Stromal cell of bone marrow (primary cell): Measurements from ENCODE around the gene FRMD3.
A peak's percentile ranks its signal among the peaks of the same experiment; 100 is the strongest.

Experiments used
- DNase-seq: peaks from one replicate; pipeline ENCODE4 v3.0.0-alpha.2; 2012; ENCODE audit warnings: low read depth

The FRMD3 gene

DNA sequence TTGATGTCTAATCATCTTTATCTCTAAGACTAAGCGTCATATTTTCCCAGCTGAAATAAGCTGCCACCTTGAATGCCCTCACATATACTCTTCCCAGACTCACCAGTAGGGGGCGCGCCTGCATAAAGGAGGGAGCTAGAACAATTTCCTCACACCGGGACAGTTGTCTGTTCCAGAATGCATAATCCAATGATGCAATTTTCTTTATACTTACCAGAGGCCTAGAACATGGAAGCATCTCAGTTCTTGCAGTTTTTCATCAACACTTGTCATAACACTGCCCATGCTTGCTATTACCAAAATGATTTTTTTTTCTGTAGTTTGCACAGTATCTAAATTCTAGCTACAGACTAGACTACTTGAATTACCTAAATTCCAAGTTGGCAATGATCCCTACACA is 203.9 kb downstream of the FRMD3 start:
- peak; percentile 69 for DNase-seq

DNA sequence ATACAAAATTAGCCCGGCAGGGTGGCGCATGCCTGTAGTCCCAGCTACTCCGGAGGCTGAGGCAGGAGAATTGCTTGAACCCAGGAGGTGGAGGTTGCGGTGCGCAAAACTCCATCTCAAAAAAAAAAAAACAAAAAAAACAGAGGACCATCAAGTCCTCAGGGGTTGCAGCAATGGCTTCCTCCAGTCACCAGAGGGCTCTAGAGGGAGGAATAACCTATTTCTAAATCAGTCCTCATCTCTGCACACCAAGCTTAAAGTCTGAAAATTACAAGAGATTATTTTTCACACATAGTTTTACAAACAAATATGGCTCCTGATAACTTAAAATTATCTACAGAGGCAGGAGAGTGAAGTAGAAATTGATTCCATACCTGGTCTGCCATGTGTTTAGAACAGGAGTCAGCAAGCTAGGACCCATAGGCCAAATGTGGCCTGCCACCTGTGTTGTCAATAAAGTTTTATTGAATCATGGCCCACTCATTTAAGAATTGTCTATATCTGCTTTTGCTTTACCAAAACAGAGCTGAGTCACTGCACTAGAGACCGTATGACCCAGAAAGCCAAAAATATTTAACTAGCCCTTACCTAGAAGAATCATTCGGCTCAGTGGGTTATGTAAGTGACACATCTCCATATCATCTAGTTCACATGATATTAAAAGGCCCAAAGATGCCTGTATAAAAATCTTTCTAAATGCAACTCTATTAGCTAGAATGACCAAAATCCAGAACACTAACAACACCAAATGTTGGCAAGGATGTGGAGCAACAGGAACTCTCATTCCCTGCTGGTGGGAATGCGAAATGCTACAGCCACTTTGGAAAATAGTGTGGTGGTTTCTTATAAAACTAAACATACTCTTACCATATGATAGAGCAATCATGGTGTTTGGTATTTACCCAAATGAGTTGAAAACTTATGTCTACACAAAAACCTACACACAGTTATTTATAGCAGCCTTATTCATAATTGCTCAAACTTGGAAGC is 207.7 kb downstream of the FRMD3 start:
- DNase-seq, result no peak

DNA sequence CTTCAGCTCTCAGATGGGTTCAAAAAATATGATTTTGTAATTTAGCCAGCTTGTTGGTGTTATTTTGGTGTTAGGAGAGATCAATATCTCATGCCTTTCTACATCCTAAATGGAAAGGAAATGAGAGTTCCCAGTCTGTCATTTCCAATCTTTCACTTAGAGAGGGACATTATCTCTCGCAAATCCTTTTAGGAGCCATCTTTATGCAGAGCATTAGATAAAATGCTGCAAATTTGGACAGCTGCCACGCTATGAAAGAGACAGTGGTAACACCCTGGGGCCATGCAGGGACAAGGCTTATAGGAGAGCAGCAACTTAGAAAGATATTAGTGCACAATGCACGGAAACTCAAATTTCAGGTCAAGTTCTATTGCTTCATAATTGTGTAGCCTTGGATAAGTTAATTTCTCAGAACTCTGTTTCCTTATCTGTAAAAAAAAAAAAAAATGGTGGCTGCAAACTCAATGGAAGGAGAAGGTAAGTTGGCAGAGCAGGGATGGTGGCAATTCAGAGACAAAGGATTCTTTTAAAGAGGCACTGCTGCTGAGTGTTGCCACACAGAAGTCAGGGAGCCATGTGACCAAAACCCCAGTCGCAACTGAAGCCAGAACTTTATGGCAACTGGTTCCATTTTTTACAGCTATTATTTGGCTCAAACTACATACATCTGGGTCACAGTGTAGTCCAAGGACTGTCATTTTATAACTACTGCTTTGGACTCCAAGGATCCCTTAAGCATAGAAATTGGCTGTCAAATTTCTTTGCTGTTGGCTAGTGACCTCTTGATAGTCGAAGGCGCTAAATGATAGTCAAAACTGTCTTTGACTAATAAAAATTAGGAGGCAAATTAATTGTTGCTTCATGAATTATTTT is 210.2 kb downstream of the FRMD3 start:
- no peak for DNase-seq

DNA sequence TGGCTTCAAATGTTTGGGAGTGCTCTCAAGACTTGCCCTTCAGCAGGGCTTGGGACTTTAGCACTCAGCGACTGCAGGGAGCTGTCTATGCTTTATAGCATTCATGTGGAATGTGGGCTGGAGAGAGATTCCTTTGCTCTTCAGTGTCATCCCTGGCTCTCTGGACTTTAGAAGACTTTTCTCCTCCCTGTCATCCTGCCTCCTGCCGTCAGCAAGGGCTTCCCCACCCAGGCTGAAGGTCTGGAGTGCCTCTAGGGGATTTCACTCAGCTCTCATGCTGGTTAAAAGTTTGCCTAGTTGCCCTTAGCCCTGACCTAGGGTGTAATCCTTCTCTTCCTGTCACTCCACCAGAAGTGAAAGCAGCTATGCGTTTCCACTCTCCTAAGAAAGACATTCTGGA is 210.9 kb downstream of the FRMD3 start:
- DNase-seq, result no peak

DNA sequence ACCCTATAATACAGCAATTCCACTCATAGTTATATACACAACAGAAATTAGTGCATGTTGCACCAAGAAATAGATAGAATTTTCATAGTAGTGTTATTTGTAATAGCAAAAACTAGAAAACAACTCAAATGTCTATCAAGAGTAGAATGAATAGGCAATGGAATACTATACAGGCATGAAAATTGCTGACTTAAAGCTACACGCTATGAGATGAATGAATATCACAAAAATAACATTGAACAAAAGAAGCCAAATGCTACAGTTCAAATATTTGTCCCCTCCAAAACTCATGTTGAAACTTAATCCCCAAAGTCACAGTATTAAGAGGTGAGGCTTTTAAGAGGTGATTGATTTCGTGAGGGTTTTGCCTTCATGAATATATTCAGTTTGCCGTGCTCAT is 215.1 kb downstream of the FRMD3 start:
- DNase-seq, result no peak

DNA sequence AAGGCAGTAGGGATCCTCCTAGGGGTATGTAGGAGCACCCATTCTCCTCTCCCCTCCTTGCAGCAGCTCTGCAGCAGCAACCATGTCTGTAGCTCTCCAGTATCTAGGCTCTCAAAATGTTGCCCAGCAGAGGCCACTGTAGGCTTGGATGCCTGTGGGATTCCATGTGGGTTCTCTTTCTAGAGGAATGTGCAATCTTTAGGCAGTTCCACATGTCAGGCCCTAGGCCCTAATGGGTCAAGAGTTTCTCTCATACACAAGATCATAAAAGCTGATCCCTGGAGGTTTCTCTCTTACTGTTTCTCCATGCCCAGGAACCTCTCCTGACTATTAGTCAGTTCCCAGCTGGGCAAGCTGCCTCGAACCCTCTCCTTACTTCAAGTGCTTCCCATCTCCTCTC is 215.8 kb downstream of the FRMD3 start:
- peak; percentile 64 for DNase-seq

DNA sequence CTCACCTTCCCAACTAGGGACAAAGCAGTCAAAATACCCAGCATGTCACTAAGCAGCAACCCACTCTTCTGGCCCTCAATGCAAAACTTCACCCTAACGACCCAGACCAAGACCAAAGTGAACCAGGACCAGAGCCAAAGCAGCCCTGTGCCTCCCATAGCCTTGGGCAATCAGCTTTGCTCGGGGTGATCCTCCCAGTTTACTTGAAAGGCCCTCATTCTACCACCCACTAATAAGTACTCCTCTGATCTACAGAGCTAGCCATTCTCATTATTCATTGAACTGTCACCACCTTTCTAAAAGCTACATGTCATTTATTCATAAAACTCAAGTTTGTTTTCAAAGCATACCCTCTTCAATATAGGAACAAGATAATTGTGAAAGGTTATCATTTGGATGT is 221.0 kb downstream of the FRMD3 start:
- DNase-seq, result no peak

DNA sequence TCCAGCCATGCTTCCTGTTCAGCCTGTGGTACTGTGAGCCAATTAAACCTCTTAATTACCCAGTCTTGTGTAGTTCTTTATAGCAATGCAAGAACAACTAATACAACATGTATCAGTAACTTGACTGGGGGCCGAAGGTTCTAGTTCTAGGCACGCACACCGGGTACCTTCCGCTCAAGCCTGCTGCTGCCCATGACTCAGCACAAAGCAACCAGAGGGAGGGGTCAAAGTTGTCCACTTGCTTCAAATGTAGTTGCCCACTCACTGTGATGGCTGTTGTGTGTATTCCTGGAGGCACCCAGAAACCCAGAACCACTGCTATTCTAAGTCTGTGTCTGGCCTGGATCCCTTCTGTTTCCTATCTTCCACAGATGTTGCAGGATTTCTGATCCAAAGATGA is 222.6 kb downstream of the FRMD3 start:
- no peak for DNase-seq

DNA sequence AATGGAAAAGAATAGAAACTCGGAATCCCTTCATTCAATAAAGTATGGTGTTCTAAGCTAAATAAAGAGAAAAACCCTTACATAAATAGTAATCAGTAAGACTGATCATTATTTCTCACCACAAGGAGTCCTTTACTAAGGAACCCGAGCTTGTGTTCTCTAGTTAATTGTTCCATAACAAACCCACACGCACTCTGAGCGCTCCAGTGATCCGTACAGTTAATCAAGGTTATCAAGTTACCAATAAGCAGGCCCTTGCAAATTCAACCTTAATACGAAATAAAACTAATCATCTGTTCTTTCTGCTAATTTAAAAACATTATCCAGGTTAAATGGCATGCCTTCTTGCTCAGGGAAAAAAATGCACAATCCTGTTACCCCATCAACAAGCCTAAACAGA is 224.4 kb downstream of the FRMD3 start:
- no peak for DNase-seq

DNA sequence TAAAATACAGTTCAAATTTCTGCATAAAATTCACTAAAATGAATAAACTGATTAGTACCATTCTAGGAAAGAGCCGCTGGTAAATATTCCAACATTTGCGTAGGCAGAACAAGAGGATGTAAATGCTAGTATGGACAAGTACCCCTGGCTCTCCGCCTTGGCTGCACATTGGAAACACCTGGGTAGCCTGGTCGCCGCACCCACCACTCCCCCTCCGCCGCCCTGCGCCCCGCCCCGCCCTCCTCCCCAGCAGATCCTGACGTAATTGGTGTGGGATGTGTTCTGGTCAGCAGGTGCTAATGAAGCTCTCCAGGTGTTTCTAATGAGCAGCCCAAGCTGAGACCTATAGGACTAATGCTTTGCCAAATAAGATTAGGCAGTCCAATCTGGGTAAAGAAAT is 225.7 kb downstream of the FRMD3 start:
- DNase-seq, result no peak

DNA sequence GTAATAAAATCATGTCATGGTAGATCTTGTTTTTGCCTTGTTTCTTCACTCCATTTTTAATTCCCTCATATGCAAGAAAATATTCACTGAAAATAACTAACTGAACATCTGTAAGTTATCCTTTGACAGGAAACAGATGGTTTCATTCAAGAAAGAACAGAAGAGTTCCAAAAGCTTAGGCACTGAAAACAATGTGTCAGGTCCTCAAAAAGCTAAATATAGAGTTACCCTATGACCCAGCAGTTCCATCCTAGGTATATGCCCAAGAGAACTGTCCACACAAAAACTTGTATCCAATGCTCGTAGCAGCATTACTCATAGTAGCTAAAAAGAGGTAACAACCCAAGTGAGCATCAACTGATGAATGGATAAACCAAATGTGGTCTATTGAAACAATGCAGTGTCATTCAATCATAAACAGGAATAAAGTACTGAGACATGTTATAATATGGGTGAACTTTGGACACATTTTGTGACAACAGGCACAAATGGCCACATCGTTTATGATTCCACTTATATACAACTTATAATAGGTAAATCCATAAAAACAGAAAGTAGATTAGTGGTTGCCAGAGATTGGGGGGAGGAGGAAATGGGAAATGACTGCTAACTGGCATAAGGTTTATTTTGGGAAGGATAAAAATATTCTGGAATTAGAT is 231.0 kb downstream of the FRMD3 start:
- DNase-seq, result no peak

DNA sequence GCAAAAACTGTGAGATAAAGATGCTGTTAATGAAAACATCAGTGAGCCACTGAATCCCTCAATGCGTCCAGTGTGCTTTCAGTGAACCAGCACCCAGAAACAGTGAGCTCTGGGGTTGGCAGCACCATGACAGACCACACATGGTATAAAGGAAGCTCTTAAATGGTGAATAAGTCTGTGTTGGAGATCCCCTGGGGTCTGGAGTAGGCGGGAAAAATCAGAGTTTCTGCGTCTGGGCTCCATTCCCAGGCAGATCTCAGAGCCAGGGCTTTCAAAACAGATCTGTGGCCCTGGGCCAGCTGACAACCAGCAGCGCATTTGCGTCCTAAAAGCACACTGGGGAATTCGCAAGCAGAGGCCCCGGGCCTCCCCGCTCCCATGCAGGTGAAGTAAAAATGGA is 233.5 kb downstream of the FRMD3 start:
- DNase-seq, result peak; percentile 90

DNA sequence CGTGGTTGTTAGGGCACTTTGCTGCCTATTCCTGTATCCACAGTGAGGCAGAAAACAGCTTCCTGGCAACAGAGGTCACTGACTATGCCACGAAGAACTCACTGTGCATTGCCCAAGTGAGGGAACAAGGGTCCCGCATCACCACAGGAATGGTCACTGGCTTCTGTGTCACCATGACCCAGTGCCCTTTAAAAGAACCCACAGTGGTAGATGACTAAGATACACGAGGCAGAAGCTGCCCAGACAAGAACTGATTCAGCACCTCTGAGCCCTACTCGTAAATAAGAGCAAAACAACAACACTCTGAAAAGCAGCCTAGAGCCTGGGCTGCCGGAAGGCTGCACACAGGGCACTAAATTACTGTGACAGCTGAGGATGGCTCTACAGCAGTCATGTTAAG is 238.6 kb downstream of the FRMD3 start:
- DNase-seq, result peak; percentile 57

DNA sequence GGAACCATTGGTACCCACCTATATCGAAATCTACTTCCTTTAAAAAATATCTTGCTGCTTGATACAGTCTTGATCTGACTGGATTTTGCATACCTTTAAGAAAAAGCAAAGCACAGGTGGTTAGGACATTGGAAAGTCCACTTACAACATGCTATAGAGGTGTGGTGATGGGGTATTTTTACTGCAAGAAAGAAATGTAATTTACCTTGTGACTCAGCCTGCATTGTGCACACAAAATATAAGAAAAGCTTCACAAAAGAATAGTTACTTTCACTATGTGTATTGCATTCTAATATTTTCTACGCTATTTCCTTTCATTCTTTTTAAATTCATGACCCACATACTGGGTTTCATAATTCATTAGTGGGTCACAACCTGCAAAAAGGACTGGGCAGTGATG is 239.1 kb downstream of the FRMD3 start:
- DNase-seq, result no peak

DNA sequence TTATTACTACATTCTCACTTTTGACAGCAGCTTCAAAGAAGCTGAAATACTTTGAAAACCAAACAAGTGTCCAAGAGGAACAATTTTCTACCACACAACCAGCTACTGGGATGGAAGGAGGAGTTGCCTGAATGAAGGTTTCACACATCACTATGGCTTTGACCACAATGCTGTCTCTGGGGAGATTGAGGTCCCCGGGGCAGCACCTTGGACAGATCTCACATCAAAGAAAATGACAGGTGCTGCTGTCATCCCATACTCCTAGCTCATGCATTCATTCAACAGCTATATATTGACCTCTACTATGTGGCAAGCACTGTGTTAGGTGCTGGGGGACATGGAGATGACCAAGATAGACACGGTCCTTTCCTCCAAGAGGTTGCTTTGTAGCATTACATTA is 242.1 kb downstream of the FRMD3 start:
- DNase-seq, result no peak

DNA sequence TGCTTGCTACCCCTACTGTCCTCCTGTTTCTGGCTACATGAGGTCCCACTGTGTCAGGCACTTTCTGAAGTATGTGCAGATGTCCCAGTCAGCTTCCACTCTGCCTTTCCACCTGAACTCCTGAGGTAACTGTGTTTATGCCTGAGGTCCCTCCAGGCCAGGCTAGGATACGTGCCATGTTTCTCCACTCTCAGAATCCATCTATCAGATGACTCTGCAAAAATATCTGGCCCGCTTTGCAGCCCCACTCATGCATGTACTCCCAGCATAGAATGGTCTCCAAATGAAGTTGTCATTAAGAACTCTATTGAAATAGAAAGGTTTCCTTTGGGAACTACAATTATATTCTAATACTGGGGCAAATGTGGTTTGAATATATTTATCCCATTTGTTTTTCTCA is 243.4 kb downstream of the FRMD3 start:
- DNase-seq, result no peak

DNA sequence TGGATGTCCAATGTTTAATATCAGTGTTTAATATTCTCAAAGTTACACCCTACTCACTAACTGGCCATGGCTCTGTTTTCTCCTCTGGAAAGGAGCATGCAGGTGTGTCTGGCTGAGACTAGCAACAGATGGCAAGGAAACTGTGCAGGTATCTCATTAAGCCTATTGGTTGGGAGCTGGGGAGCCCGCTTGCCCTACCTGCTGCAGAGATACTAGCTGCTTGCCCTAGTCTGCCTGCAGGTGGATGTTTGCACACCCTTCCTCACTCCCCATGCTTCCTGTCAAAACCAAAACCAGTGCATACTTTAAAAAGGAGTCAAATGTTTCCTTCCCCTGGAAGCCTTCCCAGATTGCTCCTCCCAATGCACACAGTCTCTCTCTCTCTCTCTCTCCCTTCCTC is 247.0 kb downstream of the FRMD3 start:
- no peak for DNase-seq

DNA sequence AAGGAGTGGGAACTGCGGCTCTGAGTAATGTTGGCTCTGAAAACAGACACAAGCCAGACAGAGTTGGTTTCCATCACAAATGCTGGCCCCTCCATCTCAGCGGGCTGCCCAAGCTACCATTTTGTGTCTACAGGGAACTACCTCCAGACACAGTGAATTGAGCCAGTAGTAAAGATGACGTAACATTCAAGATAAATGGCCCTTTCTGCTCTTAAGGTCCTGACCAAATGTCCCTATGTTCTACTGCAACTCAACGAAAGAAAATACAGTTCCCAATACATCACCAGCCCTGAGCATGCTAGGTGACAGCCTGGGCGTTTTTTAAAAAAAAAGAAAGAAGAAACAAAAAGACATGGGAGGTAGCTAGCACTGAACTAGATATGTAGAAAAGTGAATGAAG is 247.5 kb downstream of the FRMD3 start:
- no peak for DNase-seq

DNA sequence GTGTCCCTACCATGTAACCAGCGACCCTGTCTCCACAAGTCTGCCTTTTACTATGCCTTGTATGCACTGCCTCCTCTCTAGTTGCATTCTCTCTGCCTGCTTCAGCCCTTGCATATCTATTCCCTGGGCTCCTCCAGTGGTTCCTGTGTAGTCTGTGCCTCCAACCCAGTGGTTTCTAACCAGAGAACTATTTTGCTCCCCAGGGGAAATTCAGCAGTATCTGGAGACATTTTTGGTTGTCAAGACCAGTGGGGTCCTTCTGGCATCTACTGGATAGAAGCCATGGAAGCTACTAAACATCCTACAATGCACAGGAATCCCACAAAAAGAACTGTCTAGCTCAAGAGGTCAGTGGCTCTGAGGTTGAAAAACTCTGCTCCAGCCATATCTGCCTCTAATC is 251.2 kb downstream of the FRMD3 start:
- DNase-seq, result no peak

DNA sequence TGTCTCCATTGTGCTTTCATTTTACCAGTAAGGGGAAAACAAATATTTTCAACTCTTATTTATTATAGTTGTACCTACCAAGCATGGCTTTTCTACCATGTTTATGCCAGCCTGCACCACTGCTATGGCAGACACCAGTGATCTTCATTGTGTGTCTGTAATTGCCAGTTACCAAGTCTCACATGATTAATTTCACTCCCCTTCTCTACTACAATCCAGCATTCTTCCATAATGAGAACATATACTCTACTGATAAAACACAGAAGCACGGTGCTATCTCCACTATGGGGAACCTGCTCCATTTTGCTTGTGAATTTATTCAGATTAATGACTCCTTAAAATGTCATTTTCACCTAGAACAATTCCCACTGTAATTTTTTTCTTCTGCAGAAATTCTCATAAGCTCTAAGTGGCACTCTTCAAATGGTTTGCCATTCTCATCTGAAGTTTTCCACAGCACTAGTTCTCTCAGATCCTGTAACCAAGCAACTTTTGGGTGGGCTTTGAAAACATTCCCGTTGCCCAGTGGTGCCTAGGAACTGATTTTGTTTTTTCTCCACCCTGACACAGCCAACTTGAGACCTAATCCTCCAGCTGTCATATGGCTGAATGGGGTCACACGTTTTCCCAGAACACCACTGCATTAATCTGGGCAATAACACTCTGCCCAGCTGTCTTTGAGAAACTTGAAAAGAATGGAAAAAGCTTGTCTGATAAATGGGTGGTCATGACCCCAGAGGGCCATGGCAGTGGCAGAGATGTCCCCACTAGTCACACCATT is 252.6 kb downstream of the FRMD3 start:
- no peak for DNase-seq

DNA sequence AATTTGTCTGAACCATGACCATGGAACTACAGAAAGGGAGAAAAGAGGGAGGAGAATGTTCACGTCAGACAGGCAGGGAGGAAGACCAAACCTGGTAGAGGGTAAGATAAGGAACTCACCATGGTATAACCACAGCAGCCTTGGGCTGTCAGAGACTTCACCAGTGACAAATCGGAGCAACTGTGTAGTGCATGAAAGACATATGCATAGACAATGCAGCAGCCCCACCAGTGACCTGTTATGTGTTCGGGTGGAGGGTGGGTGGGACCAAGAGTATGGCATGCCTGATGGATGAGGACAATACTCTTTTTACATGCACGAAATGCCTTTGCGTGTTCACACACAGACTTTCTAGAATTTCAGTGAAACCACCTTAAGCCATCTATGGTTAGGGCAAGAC is 253.5 kb downstream of the FRMD3 start:
- no peak for DNase-seq

DNA sequence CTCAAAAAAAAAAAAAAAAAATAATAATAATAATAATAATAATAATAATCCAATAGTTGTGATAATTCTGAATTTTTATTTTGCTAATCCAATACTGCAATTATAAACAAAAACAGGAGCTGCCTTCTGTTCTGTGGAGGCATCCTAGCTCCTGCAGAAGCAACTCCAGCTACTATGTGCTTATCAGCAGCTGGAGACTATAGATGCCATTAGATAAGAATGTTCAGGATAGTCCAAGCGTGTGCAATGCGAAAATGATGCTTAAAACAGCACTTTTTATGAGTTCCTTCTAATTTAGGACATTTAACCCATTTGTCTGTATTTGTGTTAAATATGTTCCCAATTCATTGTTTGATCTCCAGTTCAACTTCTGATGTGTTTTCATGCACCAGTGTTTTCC is 254.7 kb downstream of the FRMD3 start:
- DNase-seq, result no peak
